Gastrocnemius medialis (tissue), 4 donors: ENCODE data around the gene GOLGA8S.

Experiments used
- POLR2A ChIP-seq, 2 donors: fragments of 450-650 bp; IDR thresholded peaks; one replicate each; pipeline ENCODE4 v1.6.1; 2017; ENCODE audit warnings: antibody characterized with exemption in 2 of 2, mild to moderate bottlenecking in 2 of 2, moderate library complexity in 2 of 2
- TF ChIP-seq, protein P1 (sequence below), 5 experiments: fragments of 450-650 bp in 3 of 5; fragments of 200-600 bp in 2 of 5; sonication (generic) in 2 of 5; IDR thresholded peaks in 4 of 5; conservative IDR thresholded peaks in 1 of 5; 1 replicate in 4 of 5; 2 replicates in 1 of 5; pipeline ENCODE4 v1.5.1; 2016 to 2019; ENCODE audit warnings: antibody characterized with exemption in 5 of 5, mild to moderate bottlenecking in 3 of 5, moderate library complexity in 3 of 5

- TF ChIP-seq, protein P1, sequence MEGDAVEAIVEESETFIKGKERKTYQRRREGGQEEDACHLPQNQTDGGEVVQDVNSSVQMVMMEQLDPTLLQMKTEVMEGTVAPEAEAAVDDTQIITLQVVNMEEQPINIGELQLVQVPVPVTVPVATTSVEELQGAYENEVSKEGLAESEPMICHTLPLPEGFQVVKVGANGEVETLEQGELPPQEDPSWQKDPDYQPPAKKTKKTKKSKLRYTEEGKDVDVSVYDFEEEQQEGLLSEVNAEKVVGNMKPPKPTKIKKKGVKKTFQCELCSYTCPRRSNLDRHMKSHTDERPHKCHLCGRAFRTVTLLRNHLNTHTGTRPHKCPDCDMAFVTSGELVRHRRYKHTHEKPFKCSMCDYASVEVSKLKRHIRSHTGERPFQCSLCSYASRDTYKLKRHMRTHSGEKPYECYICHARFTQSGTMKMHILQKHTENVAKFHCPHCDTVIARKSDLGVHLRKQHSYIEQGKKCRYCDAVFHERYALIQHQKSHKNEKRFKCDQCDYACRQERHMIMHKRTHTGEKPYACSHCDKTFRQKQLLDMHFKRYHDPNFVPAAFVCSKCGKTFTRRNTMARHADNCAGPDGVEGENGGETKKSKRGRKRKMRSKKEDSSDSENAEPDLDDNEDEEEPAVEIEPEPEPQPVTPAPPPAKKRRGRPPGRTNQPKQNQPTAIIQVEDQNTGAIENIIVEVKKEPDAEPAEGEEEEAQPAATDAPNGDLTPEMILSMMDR (IDR thresholded peaks at IDR 0.05 in 4 of 5, conservative IDR thresholded peaks at IDR 0.05 in 1 of 5) = no peak
- TF ChIP-seq POLR2A (IDR thresholded peaks at IDR 0.05) = no peak
Observed at GRCh38 chr15:23411841-23412240, 57.3 kb downstream of the GOLGA8S start.
